LNCaP clone FGC (cell line): Measurements from ENCODE around the gene GNG14.
"Not testable (repeated sequence)": the region's sequence is repeated elsewhere in the genome, so short reads cannot be mapped to it uniquely, and the experiment has no call there.

ENCODE experiments used
- DNase-seq: peaks from one replicate; pipeline ENCODE4 v3.0.0-alpha.2; 2011; ENCODE audit warnings: low read depth
- H3K4me3 ChIP-seq: 2 replicates; pipeline ENCODE4 v1.5.1; 2011; ENCODE audit warnings: mild to moderate bottlenecking, low read depth, low read length, control low read depth
- TF ChIP-seq, protein P1 (sequence below): IDR thresholded peaks from 2 replicates; pipeline ENCODE4 v1.5.1; 2012; ENCODE audit warnings: mild to moderate bottlenecking; ENCODE audit not compliant: control insufficient read depth, insufficient read depth; ENCODE audit errors: extremely low read depth

Gene GNG14

DNA sequence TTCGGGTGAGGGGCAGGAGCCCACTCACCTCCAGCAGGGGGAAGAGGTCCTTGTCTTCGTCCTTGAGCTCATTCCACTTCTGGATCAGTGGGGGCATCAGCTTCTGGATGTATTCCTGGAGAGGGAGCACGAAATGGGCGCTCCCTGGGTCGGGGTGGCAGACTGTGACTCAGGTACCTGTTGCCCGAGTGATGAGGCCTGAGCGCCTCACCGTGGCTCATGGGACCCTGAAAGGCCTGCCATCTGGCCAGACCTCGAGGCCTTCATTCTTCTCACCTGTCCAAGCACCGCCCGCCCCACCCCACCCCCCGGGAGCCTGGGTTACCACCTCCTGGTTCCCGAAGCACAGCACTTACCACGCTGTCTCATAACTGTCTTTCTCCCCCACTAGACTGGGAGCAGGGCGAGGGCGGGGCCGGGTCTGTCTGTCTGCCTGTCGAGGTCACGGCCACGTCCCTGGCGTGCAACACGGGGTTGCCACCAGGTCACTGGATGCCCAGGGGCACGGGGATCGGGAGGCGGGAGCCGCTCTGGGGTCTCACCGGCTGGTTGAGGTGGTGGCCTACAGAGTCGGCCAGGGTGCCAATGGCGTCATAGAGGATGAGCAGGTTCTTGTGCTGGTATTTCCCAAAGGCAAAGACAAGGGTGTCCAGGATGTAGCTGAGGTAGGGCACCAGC is 18.0 kb downstream of the GNG14 start:
- H3K4me3 ChIP-seq = no peak overlapping the region
- TF ChIP-seq, protein P1, sequence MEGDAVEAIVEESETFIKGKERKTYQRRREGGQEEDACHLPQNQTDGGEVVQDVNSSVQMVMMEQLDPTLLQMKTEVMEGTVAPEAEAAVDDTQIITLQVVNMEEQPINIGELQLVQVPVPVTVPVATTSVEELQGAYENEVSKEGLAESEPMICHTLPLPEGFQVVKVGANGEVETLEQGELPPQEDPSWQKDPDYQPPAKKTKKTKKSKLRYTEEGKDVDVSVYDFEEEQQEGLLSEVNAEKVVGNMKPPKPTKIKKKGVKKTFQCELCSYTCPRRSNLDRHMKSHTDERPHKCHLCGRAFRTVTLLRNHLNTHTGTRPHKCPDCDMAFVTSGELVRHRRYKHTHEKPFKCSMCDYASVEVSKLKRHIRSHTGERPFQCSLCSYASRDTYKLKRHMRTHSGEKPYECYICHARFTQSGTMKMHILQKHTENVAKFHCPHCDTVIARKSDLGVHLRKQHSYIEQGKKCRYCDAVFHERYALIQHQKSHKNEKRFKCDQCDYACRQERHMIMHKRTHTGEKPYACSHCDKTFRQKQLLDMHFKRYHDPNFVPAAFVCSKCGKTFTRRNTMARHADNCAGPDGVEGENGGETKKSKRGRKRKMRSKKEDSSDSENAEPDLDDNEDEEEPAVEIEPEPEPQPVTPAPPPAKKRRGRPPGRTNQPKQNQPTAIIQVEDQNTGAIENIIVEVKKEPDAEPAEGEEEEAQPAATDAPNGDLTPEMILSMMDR = no peak
- DNase-seq = no peak

DNA sequence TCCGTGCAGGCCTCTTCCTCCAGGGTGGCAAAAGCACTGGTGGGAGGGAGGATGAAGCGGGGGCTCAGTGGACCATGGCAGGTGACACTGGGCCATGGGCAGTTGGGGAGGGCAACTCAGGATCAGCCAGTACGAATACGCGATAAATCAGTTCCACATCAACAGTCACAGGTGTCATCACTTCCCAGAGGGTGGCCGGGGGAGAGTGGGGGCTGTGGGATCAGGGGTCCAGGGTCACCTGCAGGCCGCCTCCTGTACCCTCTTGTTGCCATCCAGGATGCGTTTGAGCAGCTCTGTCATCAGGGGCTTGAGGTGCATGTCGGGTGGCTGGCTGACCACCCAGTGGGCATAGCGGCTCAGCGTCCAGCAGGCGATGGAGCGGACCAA is 18.5 kb downstream of the GNG14 start:
- TF ChIP-seq, protein P1 = no peak
- no peak overlapping the region for H3K4me3 ChIP-seq
- no peak for DNase-seq

DNA sequence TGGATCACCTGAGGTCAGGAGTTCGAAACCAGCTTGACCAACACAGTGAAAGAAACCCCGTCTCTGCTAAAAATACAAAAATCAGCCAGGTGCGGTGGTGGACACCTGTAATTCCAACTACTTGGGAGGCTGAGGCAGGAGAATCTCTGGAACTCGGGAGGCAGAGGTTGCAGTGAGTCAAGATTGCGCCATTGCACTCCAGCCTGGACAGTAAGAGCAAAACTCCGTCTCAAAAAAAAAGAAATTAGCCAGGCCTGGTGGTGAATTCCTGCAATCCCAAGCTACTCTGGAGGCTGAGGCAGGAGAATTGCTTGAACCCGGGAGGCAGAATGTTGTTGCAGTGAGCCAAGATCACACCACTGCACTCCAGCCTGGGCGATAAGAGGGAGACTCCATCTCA is 20.8 kb downstream of the GNG14 start:
- TF ChIP-seq, protein P1 = no peak

DNA sequence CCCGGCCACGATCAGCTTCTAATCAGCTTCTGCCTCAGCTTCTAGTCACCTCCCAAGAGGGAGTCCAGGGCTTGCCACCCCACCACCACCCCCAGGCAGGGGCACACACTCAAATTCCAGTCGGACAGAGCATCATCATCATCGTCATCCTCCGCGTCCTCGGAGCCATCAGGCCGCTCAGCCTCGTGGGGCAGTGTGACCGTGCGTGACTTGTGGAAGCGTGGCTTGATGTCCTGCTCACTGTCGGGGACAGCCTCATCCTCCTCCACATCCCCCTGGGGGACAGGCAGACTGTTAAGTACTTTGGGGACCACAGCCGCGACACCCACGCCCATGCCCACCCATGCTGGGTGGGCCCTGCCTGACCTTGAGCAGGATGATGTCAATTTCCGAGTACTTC is 23.4 kb downstream of the GNG14 start:
- no peak overlapping the region for H3K4me3 ChIP-seq
- TF ChIP-seq, protein P1 = no peak
- DNase-seq = no peak

More for the DNA sequence above, 20.8 kb downstream of the GNG14 start:
- DNase-seq = no peak
- H3K4me3 ChIP-seq = no peak overlapping the region

DNA sequence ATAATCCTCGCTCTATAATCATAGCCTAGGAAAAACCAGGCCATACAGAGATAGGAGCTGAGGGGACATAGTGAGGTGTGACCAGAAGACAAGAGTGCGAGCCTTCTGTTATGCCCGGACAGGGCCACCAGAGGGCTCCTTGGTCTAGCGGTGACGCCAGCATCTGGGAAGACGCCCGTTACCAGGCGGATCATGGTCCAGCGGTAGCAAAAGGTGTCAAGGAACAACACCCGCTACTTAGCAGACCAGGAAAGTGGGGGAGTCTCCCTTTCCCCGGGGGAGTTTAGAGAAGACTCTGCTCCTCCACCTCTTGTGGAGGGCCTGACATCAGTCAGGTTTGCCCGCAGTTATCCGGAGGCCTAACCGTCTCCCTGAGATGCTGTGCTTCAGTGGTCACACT is 24.3 kb downstream of the GNG14 start:
- not testable (repeated sequence) for DNase-seq

DNA sequence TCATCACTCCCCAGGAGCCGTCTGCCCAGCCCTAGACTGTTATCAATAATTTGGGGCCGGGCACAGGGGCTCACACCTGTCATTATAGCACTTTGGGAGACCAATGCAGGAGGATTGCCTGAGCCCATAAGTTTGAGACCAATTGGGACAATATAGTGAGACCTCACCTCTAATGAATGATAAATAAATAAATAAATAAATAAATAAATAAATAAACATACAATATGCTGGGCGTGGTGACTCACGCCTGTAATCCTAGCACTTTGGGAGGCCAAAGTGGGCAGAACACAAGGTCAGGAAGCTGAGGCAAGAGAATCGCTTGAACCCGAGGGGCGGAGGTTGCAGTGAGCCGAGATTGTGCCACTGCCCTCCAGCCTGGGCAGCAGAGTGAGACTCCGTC is 25.5 kb downstream of the GNG14 start:
- H3K4me3 ChIP-seq, DNase-seq: not testable (repeated sequence)

More for the DNA sequence above, 24.3 kb downstream of the GNG14 start:
- not testable (repeated sequence) for H3K4me3 ChIP-seq

DNA sequence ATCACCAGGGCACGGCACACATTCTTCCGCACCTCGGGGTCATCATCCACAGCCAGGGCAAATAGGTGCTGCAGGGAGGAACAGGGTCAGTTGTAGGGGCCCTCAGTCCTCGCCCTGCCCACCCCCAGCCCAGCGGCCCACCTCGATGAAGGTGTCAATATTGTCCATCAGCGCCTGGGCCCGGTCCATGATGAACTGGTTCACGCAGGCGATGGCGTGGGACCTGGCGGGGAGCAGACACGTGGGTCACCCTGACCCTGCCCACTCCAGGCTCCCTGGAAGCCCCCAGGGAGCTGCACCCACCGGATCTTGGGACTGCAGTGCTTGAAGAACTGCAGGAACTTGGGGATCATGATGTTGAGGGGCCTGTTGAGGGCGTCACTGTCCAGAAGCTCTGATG is 27.3 kb downstream of the GNG14 start:
- no peak for DNase-seq
- no peak overlapping the region for H3K4me3 ChIP-seq
- TF ChIP-seq, protein P1 = no peak

DNA sequence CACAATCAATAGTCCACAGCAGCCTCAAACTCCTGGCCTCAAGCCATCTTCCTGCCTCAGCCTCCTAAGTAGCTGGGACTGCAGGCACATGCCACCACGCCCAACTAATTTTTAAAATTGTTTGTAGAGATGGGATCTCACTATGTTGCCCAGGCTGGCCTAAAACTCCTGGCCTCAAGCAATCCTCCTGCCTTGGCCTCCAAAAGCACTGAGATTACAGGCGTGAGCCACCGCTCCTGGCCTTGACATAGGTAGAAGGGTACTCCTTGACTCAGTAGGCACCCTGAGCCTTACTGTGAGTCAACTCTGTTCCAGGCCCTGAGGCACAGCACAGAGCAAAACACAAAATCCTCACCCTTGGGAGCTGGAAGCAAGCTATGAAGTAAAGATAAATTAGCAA is 28.1 kb downstream of the GNG14 start:
- no peak overlapping the region for H3K4me3 ChIP-seq
- TF ChIP-seq, protein P1 = no peak
- DNase-seq = no peak
